Spleen (tissue), 7 donors: ENCODE results near the gene KLHDC7B.

Experiments used
- POLR2A ChIP-seq, 3 donors: fragments of 450-650 bp; IDR thresholded peaks; one replicate each; pipeline ENCODE4 v1.5.1; 2017; ENCODE audit warnings: antibody characterized with exemption in 3 of 3, mild to moderate bottlenecking in 1 of 3
- POLR2AphosphoS5 ChIP-seq, 3 donors: sonication (generic); formaldehyde crosslinking; IDR thresholded peaks; one replicate each; pipeline ENCODE4 v1.5.1; 2017; ENCODE audit warnings: antibody characterized with exemption in 3 of 3
- TF ChIP-seq, protein P1 (sequence below), 11 experiments: fragments of 200-600 bp in 7 of 11; fragments of 450-650 bp in 4 of 11; sonication (generic) in 4 of 11; IDR thresholded peaks in 8 of 11; conservative IDR thresholded peaks in 3 of 11; 1 replicate in 7 of 11; 2 replicates in 4 of 11; pipeline versions ENCODE4 v1.4.0 to v1.8.0; 2016 to 2021; ENCODE audit warnings: antibody characterized with exemption in 11 of 11, inconsistent platforms in 4 of 11, mild to moderate bottlenecking in 1 of 11
- donor health status: DM: no; HTN: no; CAD: no; lungs with moderate emphysema.
- donor health status: DM: no; HTN: no; CAD: no.
- donor health status: DM: no; HTN: no; CAD: no.

DNA sequence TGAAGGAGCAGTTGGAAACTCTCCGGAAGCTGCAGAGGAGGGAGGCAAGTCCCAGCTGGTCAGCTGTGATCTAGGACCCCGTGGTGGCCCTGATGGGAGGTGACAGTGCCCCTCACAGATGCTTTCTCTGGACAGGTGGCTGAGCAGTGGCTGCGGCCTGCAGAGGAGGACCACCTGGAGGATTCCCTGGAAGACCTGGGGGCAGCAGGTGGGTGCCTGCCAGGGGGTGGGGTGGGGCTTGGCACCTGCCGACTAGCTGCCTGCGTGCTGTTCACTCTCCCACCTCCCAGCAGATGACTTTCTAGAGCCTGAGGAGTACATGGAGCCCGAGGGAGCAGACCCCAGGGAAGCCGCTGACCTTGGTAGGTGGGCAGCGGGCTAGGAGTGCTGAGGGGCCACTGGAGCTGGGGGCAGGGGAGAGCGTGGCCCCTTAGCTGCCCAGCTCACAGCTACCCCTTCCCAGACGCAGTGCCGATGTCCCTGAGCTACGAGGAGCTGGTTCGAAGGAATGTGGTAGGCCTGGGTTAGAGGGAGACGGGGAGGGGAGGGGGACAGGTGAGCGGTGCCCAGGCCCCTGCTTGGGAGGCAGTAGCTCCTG lies 23.4 kb upstream of the KLHDC7B start:
- TF ChIP-seq, protein P1, sequence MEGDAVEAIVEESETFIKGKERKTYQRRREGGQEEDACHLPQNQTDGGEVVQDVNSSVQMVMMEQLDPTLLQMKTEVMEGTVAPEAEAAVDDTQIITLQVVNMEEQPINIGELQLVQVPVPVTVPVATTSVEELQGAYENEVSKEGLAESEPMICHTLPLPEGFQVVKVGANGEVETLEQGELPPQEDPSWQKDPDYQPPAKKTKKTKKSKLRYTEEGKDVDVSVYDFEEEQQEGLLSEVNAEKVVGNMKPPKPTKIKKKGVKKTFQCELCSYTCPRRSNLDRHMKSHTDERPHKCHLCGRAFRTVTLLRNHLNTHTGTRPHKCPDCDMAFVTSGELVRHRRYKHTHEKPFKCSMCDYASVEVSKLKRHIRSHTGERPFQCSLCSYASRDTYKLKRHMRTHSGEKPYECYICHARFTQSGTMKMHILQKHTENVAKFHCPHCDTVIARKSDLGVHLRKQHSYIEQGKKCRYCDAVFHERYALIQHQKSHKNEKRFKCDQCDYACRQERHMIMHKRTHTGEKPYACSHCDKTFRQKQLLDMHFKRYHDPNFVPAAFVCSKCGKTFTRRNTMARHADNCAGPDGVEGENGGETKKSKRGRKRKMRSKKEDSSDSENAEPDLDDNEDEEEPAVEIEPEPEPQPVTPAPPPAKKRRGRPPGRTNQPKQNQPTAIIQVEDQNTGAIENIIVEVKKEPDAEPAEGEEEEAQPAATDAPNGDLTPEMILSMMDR (IDR thresholded peaks at IDR 0.05 in 8 of 11, conservative IDR thresholded peaks at IDR 0.05 in 3 of 11): no peak
- TF ChIP-seq POLR2A (IDR thresholded peaks at IDR 0.05): no peak
- TF ChIP-seq POLR2AphosphoS5 (IDR thresholded peaks at IDR 0.05): no peak
